NCI-H1092 treated with DMSO at 0.1 percent for 48 hours (cell line): ENCODE results near the gene PRKCA.
"Not testable (repeated sequence)": the region's sequence is repeated elsewhere in the genome, so short reads cannot be mapped to it uniquely, and the experiment has no call there.

ENCODE experiments used
- DNase-seq: peaks from one replicate; lab custom pipeline; 2025; lab: John Stamatoyannopoulos, UW

The PRKCA gene

GRCh38 chr17:66351701-66352100 is 49.3 kb downstream of the PRKCA start:
- DNase-seq = no peak

DNA sequence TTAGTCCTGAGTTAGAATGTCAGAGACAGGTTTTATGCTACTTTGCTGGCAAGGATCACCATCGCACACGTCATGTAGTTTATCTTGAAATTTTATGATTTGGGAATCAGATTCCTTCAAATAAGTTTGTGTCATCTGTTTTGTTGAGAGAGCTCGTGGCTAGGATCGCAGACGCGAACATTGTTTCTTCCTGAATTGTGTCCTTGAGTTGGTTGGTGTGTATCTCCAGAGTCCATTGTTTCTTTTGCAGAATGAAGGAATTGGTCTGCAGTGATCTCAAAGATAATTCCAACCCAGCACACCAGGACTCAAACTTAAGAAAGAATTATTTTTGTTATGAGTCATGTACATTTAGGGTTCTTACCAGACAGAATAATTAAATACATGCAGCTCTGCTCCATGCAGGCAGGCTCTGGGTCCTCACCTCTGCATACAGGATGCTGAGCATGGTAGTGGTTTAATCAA is 51.6 kb downstream of the PRKCA start:
- no peak for DNase-seq

DNA sequence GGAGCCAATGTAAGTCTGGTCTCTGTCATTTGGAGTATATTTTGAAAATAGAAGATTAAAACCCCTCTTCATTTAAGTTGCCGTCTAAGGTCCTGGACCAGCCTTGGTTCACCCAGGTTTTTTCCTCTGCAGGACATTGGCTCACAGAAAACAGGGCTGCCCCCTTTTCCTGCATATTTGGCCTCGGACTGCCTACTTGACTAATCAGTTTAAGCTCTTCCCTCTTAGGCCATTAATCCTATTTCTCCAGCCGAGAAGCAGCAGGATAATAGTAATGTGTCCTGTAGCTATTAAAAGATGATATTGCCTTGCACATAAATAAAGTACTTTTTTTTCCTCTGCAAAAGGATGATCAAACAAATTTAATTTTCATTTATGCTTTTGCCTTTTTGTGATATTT is 52.1 kb downstream of the PRKCA start:
- no peak for DNase-seq

GRCh38 chr17:66354981-66355380 is 52.6 kb downstream of the PRKCA start:
- no peak for DNase-seq

GRCh38 chr17:66355510-66355909 is 53.1 kb downstream of the PRKCA start:
- no peak for DNase-seq

GRCh38 chr17:66357037-66357436 is 54.6 kb downstream of the PRKCA start:
- DNase-seq = no peak

DNA sequence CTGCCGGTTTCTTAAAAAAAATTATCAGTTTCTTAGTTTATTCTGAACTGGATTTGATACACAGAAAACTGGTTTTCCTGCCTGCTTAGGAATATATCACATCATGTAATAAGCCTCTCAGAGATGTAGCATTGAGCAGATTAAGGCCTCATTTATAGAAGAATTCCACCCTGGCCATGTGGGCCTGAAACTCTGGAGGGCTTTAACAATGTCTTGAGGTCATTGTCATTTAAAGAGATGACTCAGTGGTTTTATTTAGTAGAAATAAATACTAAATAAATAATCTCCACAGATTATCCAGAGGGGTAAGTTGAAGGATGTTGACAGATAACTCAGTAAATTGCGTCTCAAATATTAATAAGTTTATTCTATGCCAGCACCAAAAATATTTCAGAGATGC is 56.9 kb downstream of the PRKCA start:
- DNase-seq = no peak

- DNase-seq = not testable (repeated sequence)
These were observed 58.6 kb downstream of the PRKCA start for GRCh38 chr17:66360961-66361565.

GRCh38 chr17:66364508-66364907 is 62.1 kb downstream of the PRKCA start:
- no peak for DNase-seq

- no peak for DNase-seq
These were observed 62.6 kb downstream of the PRKCA start for GRCh38 chr17:66364990-66365490.

GRCh38 chr17:66365903-66366302 is 63.5 kb downstream of the PRKCA start:
- no peak for DNase-seq

DNA sequence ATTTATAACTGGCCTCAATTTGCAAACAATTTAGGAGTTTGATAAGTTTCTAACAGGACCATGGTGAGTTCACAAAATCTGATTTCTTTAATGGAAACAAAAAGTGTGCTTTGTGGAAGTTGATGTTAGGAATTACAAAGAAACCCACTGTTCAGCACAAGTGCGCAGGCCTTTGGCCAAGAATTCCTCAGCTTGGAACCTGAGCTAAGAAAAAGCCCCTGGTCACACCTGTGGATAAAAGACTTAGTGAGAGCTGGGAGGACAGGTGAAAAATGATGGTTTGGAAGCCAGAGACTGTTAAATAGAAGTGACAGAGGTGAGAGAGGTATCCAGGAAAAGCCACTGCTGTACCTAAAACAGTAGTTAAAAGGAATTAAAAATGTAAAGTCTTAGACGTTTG is 64.7 kb downstream of the PRKCA start:
- no peak for DNase-seq

GRCh38 chr17:66369830-66370229 is 67.4 kb downstream of the PRKCA start:
- DNase-seq = no peak

GRCh38 chr17:66371561-66371960 is 69.1 kb downstream of the PRKCA start:
- no peak for DNase-seq

DNA sequence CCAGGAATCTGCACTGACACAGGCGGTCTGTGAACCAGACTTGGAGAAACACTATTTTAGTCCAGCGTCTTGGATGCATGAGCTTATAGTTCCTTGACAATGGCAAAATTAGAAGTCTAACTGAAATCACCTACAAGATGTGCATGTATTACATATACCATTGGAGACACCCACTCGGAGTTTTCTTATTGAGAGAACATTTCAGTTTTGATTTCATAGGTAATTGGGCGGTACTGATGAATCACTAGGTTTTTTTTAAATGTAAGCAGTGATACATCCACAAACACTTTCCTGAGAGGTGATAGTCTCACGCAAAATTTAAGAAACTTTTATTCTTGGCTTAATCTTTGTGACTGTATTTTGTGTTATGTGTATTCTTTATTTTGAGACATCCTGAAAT is 69.8 kb downstream of the PRKCA start:
- DNase-seq = no peak

DNA sequence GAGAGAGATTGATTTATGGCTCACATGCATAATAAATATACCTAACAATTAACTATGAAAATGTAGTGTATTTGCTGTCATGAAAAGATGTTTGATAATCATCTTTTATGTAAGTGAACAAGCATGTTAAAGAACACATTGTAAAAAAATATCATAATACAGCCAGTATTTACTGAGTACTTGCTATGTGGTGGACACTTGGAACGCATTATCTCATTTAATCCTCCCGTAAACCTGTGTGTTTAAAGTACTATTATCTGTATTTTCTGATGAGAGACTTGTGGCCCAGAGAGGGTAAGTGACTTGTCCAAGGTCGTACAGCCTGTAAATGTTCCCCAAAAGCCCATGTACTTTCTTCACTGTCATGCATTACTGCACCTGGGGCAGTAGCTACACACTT is 70.7 kb downstream of the PRKCA start:
- no peak for DNase-seq

DNA sequence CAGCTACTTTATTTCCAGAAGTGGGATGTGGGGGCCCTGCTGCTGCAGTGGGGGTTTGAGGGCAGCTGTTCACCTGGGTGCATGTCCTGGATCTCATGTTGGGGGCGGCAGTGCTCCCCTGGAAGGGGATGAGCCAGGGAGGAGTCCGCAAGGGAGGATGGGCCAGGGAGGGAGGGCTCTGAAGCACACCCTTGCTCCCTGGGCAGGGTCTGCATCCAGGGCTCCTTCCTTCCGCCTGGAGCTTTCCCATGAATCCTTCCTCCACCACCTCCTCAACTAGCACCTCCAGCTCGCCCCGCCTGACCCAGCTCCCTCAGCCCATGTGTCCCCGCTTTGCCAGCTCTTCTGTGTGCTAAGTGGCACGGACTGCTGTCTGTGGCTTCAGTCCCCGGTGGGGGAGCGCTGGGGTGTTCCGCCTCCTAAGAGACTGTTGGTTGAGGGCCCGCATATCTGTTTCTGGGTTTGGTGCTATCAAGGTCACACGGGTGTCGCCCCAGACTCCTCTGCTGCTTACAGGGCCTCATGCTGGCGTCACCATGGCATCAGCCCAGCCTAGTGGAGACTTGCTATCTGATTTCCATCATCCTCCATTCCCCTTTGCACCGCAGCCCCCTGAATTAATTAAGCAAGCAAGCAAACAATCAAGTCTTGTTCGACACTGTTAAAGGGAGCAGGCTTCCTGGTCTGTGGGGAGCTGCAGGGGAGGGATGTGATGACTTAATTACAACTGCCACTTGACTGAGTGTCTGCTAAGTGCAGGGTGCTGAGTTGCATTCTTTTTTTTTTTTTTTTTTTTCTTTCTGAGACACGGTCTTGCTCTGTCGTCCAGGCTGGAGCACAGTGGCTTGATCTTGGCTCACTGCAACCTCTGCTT is 71.8 kb downstream of the PRKCA start:
- DNase-seq = peak; percentile 79

- DNase-seq = no peak
These were observed 72.7 kb downstream of the PRKCA start for GRCh38 chr17:66375121-66375520.

DNA sequence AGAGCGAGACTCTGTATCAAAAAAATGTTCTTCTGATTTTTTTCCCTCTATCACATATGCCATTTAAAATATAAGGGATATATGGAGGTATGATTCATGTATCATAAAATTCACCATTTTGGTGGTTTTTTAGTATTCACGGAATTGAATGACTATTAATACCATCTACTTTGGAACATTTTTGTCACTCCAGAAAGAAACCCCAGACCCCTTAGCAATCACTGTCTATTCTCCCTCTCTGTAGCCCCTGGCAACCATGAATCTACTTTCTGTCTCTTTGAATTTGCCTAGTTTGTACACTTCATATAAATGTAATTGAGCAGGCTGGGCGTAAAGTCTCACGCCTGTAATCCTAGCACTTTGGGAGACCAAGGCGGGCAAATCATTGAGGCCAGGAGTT is 75.9 kb downstream of the PRKCA start:
- no peak for DNase-seq

GRCh38 chr17:66379544-66379943 is 77.1 kb downstream of the PRKCA start:
- DNase-seq = no peak

GRCh38 chr17:66379996-66380395 is 77.6 kb downstream of the PRKCA start:
- DNase-seq = no peak

DNA sequence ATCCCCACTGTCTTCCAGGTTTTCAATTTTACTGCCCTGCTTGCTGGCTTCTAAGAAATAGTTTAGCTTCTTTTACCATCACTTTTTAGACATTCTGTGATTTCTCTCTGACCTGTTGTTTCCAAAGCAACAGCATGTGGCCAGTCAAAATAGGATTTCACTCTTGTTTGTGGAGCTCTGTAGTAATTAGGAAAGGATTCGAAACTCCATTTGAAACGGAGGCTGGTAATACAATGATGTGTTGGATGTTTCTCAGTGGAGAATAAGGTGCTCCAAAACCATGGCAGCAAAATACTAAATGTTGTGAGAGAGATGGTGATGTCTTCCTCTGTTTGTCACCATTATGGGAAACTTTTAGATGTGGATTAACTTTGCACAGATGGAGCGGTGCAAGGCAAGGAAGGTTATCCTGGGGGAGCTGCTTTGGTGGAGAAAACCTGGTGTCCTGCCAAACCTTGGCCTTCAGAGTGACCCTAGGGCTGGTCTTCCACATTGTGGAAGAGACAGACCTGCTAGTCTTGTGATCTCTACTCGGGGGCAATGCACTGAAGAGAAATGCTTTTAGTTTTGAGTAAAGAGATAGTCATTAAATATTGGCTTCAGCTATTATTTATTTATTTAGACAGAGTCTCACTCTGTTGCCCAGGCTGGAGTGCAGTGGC is 79.4 kb downstream of the PRKCA start:
- DNase-seq = no peak

DNA sequence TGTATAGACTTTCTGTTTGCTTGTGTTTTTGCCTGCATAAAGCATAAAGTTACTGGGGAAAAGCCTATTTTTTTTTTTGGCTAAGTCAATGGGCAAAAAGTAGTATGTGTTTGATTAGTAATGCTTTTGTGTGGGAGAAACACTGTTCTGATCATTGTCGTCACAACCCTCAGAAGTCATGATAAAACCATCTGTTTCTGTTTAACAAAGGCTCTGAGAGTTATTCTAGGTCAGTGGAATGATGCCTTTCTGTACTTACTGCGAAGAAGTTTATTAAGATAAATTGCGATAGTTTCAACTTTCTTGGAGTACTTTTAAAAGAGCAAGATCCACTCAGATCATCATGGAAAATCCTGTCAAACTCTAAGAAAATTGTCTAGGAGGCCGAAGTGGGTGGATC is 80.9 kb downstream of the PRKCA start:
- DNase-seq = no peak
